NCI-H1105 treated with DMSO at 0.1 percent for 48 hours (cell line): Measurements from ENCODE around the gene FAM219A.
"Not testable (repeated sequence)": the region's sequence is repeated elsewhere in the genome, so short reads cannot be mapped to it uniquely, and the experiment has no call there.

Experiments
- DNase-seq: peaks from one replicate; lab custom pipeline; 2025; lab: John Stamatoyannopoulos, UW

The FAM219A gene

DNA sequence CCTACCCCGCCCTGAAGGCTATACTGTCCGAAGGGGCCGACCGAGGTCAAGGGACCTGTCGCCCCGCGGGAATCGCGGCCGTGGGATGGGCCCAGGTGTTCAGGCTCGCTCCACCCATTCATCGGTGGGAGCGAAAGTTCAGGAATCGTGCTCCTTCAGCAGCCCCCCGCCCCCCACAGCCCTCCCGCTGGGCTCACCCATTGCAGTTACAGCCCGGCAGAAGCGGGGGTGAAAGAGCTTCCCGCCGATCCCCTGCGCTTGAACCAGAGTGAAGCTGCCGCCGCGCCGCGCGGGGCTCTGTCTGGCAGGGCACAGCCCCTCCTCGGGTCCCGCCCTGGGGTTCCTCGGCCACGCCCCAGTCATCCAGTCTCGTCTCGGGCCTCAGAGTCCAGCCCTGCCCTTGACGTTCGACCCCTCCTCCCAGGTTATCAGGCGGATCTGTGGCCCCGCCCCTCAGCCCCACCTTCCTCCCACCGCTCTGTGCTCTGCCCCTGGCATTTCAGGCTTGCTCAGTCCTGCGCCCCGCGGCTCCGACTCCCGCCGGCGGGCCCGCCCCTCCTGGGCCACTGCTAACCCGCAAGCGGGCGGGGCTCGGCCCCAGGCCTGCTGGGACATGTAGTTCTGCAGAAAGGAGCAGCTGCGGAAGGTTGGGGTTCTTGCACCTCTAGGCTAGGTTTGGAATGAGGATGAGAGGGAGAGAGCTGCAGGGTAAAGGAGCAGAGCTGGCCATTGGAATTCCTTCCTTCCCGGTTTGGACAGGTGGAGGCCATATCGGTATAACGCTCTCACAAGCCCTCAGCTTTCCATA lies 81.6 kb downstream of the FAM219A start, which contains the start of gene MYORG:
Gene MYORG, minus strand, starts transcription at position 303 of the 808 bp plus-strand sequence. CDS start 3,955 bp downstream, outside the sequence.
- DNase-seq, result peak; percentile 95

DNA sequence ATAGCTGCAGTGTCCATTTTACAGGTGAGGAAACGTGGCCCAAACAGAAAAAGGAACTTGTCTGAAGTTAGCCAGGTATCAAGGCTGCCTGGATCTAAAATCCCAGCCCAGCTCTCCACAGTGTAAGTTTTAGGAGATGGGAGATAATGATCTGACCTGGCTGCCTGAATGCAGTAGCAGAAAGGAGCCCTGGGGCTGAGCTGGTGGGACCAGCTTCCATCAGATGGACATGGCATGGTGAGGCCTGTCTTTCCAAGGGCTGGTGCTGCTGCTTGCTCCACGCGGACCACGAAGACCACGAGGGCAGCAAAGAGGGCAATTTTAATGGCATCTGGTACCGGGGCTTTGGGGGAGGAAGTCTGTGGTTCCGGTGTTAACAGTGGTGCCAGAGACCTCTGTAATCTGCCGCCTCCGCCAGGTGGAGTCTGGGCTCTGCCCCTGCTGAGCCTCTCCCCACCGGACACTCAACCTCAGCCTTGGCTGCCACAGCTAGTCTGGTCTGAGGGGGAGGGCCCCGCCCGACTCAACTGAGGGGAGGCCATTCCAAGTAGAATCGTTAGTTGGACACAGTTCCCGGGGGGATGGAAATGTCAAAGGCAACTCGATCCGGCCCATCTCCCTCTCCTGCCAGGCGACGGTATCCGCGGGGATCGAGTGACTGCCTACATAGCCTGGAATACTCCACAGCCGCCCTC lies 82.3 kb downstream of the FAM219A start:
- peak; percentile 21 for DNase-seq

DNA sequence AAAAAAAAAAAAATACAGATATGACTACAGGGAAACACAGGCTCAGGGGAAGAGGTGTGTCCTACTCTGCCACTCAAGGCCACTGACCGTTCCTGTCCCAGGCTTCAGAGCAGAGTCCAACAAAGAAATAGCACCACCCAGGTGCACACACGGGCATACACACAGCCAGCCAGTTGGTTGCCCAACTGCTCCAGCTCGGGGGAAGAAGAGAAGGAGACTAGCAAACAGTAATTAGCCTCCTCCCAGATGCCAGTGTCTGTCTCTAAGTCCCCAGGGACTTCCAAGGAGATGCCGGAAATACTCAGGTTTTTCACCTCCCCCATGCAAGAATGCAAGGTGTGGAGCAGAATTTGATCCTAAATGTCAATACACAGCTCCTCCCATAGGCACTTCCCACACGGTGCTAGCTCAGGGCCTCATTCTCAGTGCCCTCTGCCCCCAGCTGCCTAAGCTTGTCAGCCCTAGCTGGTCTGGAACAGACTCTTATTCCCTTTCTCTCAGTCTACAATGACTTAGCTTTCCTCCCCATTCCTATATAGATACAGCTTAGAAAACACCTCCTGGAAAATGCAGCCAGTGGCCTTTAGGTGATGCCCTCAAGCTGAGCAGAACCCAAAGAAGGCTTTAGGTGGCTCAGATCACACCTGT lies 83.3 kb downstream of the FAM219A start:
- no peak for DNase-seq

DNA sequence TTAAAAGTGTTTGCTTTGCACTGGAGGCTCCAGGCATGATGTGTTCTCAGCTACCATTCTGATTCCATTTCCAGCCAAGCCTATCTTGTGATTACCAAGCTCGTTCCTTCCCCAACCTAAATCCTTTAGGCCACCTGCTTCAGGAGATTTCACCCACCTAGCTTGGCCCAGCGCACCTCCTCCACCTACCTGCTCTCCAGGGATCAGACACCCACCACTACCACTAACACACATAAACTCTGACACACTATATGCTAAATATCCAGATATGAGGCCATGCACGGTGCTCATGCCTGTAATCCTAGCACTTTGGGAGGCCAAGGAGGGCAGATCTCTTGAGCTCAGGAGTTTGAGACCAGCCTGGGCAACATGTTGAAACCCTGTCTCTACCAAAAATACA lies 84.0 kb downstream of the FAM219A start:
- no peak for DNase-seq

DNA sequence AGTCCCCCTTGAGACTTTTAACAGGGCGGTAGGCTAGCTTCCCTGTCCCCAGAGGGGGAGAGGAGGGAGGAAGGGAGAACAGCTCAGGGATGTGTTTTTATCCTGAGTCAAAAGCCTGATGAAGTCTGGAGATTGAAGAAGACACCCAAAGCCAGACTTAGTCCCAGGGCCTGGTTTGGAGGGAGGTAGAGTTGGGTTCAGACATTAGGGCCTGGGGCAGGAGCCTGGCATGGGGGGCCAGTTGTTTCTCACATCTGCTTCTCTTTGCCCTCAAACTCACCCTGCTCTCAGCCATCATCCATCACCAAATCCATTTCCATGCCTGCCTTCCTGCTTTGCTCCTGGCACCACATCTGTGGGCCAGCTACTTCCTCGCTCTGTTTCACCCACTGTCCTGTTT lies 84.6 kb downstream of the FAM219A start:
- no peak for DNase-seq

DNA sequence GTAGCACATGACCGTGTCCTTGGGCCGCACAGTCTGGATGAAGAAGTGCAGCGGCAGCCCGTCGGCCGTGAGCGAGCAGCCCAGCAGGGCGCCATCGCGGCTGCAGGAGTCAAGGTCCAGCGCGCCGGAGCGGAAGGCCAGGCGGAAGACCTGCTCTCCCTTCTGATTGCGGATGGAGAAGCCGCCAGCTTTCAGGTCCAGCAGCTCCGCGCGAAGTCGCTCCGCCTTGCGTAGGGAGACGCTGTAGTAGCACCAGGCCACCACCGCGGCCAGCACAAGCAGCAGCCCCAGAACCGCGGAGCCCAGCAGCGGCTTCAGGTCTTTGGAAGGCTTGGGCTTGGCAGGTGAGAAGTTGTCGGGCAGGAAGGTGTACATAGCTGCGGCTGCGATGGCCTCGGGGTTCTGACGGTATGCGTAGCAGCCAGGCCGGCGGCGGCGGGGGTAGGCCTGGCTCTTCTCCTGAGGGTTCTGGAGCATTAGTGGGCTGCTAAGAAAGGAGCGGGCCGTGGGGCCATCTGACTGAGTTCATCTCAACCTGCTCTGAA lies 85.8 kb downstream of the FAM219A start:
- DNase-seq, result no peak

DNA sequence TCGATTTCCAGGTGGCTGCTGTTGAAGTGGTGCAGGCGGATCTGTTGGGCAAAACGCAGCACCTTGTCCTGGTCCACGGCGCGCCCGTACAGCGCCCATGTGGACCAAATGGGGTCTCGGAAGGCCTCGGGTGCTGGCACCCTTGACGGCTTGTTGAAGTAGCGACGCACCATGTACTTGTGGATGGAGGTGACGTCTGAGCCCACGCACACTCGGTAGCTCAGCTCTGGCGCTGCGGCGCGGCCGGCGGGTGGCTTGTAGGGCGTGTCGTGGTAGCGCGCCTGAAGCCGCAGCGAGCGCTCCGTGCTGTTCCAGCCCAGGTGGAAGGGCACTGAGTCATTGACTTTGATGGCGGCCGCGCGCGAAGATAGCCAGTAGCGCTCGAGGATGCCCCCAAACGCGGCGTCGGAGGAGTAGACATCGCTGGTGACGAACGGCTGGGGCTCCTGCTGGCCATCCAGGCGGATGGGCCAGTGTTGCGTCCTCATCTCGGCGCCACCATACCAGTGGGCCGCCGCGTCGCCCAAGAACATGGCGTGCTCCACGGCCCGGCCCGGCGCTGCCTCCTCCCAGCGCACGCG lies 86.4 kb downstream of the FAM219A start:
- no peak for DNase-seq

DNA sequence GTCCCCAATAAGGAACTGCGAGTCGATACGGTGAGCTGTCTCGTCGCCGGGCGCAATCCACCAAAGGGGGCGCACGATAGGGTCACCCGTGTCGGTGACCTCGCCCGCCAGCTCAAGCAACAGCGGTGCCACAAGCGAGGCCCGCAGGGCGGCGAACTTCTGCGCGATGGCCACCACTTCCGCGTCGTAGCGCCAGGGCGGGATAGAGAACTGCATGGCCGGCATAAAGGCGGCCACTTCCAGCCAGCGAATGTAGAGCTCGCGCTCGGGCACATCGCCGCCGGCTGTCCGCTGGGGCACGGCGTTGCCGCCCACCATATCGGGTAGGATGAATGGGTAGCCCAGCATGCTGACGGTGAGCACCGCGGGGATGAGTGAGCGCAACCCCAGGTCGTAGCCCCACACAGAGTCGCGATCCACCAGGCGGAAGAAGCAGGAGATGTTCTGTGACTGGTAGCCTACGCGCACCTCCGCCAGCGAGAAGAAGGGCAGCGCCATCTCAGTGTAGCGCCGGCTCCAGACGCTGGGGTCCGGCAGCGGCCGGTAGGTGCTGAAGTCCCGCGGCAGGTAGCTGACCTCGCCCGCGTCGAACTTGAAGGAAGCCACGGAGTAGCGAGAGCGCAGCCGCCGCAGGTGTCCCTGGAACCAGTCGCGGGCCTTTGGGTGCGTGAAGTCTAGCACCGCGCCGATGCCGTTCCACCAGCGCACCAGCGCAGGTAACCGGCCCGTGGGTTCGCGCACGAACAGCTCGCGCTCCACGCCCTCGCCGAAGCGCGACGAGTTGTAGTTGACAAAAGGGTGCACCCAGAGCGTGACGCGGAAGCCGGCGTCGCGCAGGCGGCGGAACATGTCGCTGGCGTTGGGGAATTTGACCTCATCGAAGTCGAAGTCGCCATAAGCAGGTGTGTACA lies 87.1 kb downstream of the FAM219A start:
- DNase-seq, result no peak

DNA sequence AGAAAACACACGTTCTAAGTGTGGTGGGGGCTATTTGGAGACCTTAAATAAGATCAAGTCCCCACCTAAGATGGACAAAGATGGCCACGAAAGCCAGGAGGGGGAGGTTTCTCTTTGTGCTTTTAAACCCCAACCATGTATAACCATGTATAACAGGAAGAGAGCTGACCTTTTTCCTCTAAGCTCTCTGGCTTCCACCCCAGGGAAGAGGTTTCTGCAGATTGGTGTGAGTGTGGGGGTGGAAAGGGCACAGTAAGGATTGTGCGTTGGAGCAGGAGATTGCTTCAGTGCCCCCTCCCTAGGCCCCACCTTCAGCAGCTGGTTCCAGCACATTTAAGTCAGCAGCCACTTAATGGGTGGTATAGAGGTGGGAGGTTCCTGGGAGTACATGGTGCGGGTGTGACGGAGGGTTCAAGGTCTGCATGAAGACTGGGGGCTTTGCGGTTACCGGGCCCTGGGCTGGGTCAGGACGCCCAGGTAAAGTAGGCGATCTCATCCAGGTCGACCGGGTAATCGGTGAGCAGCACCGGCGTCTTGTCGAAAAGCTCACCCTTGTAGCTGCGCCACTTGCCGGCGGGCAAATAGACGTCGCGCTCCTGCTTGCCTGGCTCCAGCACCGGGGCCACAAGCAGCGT lies 87.9 kb downstream of the FAM219A start:
- no peak for DNase-seq

DNA sequence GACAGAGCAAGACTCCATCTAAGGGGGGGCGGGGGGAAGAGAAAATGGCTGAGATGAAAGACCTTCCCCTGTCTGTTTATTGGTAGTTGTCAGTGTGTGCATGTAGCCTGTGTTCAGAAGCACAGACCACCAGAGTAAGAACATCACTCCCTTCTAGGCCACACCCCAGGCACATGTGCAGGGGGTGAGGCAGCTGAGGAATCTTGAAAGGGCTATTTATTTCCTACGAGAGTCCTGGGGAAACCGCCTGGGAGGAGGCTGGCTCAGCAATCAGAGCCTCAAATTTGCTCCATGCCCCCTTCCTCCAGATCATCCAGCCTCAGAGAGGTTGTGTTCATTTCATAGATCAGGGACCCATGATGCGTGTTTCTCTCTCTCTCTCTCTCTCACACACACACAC lies 88.7 kb downstream of the FAM219A start:
- DNase-seq, result no peak

DNA sequence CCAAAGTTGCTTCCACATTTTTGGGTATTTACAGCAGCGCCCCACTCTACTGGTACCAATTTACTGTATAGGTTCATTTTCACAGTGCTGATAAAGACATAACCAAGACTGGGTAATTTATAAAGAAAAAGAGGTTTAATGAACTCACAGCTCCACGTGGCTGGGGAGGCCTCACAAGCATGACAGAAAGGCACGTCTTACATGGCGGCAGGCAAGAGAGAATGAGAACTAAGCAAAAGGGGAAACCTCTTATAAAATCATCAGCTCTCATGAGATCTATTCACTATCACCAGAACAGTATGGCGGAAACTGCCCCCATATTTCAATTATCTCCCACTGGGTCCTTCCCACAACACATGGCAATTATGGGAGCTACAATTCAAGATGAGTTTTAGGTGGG lies 89.6 kb downstream of the FAM219A start:
- DNase-seq, result not testable (repeated sequence)

DNA sequence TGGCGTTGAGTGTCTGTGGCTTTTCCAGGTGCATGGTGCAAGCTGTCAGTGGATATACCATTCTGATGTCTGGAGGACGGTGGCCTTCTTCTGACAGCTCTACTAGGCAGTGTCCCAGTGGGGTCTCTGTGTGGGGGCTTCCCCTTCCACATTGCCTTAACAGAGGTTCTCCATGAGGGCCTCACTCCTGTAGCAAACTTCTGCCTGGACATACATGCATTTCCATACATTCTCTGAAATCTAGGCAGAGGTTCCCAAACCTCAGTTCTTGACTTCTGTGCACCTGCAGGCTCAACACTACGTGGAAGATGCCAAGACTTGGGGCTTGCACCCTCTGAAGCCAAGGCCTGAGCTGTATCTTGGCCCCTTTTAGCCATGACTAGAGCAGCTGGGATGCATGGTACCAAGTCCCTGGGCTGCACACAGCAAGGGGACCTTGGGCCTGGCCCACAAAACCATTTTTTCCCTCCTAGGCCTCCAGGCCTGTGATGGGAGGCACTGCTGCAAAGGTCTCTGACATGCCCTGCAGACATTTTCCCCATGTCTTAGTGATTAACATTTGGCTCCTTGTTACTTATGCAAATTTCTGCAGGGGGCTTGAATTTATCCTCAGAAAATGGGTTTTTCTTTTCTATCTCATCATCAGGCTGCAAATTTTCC lies 90.5 kb downstream of the FAM219A start:
- DNase-seq, result not testable (repeated sequence)

DNA sequence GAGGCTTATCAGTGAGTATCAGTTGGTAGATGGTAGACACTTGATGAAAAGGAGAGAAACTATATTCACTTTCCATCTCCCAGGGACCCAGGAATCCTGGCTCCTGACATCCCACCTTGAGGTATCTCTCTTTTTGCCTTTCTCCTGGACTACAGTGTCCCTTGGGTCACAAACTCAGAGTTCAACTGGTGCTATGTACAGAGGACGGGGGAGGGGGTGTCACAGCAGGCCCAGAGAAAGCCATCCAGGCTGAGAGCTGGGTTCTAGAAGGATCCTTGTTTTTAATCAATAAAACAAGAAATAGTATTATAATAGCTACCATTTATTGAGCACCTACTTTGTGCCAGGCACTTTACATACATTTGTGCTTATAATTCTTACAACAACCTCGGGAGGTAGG lies 92.0 kb downstream of the FAM219A start:
- DNase-seq, result no peak

DNA sequence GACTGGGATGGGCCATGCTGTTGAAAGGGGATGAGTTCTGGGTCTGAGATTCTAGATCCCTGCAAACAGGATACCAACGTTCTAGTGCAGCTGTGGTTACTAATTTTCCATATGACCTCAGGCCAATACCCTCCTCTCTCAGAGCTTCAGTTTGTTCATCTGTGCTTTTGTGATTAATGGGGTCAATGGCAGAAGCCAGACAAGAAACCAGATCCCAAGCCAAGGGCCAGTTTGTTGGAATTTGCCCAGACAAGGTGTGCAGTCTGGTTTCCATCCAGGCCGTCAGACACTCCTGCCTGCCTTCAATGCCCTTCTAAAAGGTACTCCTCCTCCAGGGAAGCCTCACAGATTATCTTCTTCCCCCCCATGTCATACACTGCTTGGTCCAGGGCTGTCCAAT lies 93.1 kb downstream of the FAM219A start:
- no peak for DNase-seq

DNA sequence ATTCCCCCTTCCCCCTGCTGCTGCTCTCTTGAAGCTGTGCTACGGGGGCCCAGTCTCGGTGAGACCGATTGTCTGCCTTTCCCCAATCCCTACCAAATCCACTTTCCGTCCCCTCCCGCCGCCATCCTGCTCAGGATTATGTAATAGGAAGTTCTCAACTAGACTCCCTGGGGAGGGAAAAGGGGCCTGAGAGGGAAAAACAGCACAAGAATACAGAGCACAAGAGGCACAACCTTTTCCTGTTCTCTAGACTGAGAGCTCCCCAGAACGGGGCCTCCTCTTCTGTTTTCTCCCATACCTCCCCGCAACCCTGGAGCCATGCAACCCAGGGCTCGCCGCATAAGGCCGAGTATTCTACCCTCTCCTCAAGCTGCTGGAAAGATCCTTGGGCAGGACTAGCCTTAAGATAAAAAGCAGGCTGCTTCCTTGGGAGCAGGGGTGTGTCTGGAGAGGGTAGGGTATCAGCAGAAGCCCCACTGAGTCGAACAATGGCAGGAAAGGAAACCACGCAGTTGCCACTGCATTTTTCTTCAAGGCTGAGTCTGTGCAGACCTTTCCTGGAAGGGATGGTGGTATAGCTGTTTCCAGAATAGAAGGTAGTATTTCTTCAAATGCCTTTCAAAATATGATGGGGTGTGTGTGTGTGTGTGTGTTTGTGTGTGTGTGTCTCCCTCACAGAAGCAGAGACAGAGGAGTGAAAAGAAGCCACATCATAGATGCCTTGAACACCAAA lies 94.6 kb downstream of the FAM219A start:
- no peak for DNase-seq

DNA sequence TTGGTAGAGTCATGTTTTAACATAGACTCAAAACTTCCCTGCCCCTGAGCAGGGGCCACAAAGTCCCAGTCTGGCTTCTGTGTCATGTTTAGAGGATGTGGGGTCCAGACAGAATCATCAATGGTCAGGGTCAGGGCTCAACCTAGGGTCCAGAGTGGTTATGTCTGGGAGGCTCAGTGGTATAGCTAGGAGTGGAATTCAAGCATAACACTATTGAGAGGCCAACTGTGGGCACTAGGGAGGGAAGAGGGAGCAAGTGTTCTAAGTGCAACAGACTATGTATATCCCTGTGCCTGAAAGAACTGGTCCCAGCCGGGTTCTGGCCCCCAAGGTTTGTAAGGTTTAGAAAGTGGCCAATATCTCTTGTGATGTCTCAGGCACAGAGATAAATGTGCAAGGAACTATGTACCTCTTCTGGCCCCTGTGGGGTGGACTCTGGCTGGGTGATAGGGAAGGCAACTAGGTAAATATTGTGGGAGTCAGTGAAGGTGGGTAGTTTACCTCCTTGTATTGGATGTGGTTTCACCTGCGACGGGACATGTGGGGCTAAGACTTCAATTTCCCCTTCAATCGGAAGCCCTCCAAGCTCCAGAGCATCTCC lies 95.7 kb downstream of the FAM219A start:
- DNase-seq, result no peak

DNA sequence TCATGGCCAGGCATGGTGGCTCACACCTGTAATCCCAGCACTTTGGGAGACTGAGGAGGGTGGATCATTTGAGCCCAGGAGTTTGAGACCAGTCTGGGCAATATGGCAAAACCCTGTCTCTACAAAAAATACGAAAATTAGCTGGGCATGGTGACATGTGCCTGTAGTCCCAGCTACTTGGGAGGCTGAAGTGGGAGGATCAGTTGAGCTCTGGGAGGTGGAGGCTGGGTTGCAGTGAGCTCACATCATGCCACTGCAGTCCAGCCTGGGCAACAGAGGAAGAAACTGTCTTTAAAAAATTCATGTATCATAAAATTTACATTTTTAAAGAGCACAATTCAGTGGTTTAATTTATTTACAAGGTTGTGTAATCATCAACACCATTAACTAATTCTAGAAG lies 105.4 kb downstream of the FAM219A start:
- not testable (repeated sequence) for DNase-seq

DNA sequence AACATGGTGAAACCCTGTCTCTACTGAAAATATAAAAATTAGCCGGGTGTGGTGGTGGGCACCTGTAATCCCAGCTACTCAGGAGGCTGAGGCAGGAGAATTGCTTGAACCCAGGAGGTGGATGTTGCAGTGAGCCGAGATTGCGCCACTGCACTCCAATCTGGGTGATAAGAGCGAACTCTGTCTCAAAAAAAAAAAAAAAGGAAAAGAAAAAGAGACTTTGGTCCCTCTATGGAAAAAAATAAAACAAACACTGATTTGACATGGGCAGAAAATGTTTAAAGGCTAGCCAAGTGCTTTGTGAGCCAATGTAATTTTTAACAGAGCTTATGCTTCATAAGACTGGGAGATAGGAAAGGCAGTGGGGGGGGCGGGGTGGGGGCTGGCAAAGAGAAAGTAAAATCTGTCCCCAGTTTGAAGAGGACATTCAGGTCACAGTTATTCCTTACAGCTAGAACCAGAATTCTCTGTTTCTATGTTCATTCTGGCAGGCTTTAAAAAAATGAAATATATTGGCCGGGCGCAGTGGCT lies 106.2 kb downstream of the FAM219A start:
- DNase-seq, result not testable (repeated sequence)

DNA sequence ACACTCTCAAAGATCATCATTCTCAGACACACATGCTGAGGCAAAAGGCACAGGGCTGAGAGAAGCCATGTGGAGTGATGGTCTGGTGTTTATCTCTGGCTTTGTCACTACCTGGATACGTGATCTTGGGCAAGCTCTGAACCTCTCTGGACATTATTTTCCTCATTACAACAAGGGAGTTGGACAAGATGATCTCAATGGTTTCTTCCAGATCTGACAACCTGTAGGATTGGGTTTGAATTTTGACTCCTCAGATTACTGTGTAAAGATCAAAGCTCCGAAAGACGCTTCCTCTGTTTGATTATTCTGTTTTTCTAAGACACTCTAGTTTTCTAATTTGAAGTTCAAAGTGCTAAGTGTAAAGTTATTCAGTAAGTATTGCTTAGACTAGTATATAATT lies 109.0 kb downstream of the FAM219A start:
- no peak for DNase-seq
